NCI-H2029 (cell line): ENCODE measurements around the gene AK4.

Source experiments
- DNase-seq: peaks from one replicate; lab custom pipeline; 2025; lab: John Stamatoyannopoulos, UW

AK4 gene

DNA sequence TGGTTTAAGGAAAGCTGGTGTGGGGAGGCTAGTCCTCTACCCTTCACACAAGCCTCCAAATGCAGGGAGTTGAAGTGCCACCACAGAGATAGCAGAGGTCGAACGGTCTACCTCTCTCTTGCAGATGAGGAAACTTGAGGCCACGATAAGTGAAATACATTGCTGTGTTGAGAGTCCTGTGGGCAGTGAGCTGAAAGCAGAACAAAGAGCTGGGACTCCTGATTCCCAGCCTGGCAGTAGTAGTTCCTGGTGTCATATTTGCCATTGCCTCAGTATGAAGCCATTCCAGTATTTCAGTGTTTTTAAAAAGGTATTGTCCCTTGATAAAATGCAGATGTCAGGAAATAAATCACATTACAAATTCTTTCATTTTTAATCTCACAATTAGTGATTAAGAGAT, 28.6 kb downstream of the AK4 start:
- no peak for DNase-seq

DNA sequence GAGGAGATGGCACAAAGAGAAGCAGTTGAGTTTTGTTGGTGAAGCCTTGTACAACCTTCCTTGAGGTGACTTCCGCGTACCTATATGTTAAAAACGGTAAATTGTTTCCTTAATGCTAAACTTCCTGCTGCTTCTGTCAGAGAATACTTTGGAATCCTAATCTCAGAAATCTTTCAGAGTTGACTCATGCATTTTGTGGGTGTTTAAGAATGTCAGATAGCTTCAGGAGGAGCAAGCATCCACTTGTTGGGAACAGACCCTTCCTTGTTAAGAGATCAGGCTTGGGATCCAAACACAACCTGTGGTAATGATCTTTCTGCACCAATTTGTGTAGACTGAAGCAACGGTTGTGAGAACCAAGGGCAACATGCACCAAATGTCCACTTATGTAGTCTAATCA, 29.5 kb downstream of the AK4 start:
- DNase-seq, result no peak

DNA sequence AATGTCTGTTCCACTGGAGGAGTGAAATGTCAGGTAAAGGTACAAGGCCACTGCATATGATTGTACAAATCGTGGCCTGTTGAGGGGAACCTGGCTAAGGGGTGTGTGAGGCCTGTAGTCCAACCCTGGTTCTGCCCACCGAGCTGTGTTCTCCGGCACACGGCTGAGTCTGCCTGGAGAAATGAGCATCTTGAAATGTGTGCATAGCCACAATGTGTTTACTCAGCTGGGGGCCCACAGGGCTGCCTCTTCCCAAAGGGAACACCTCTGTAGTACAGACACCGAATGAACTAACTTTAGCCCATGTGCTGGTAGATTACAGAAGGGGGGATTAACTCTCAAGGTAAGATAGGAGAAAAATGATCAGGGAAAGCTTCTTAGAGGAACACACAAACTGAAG, 30.2 kb downstream of the AK4 start:
- DNase-seq, result no peak

- no peak for DNase-seq
Observed at GRCh38 chr1:65179148-65179547, 31.1 kb downstream of the AK4 start.

DNA sequence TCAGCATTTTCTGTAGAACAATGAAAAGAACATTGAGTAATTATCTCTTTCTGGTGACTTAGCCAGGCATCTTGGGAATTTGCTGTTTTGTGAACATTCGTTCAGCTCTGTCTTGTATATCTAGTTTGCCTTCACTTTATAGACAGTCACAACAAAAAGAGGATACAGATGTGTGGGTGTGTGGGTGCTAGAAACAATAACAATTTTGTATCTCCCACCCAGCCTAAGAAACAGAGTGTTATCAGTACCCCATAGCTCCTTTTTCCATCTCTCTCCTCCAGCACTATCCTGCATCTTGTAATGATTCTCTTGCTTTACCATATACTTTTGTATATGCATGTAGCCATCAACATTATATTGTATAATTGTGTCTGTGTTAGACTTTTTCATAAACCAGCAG, 33.0 kb downstream of the AK4 start:
- no peak for DNase-seq

DNA sequence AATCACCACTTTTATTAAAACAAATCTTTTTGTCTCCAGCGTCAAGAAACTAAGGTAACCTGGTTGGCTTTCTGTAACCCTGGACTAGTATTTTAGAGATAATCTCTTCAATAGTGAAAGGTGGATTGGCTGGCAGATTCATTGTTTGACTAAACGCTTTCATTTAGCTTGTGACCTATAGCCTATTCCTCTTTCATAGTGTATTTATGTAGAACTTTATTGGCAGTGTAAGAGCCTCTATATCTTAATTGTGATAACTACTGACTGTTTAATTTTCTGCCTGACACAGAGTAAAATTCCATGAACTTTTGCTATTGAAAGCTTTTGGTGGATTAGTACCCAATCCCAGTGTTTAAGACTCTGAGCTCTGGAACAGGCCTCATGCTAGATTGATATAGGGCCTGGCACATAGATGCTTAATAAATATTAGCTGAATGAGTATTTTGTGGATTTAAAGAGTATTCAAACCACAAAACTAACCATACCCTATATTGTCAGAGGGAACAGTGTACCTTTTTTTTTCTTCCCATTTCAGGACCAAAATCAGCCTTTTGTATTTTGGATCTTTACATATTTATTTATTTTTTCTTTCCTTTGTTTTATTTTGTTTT, 34.8 kb downstream of the AK4 start:
- no peak for DNase-seq

GRCh38 chr1:65189576-65190115, 41.6 kb downstream of the AK4 start:
- DNase-seq, result no peak

GRCh38 chr1:65190229-65190628, 42.2 kb downstream of the AK4 start:
- DNase-seq, result no peak

DNA sequence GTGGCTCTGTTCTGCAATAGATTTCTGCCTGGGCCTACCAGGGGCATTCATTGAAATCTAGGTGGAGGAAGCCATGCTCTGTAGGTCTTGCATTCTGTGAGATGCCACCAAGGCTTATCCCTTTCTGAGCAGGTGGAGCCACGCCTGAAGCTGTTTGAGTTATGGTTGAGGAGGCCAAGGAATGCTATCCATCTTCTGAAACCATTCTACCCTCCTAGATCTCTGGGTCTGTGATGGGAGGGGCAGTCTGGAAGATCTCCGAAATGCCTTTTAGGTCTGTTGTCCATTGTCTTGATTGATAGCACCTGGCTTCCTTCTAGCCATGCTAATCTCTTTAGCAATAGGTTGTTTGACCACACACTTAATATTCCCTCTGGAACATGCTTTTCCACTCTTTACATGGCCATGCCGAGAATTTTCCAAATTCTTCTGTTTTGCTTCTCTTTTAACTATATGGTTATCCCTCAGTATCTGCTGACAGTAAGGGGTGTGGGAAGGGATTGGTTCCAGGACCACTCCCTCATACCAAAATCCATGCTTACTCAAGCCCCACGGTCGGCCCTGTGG, 45.2 kb downstream of the AK4 start:
- DNase-seq, result no peak

DNA sequence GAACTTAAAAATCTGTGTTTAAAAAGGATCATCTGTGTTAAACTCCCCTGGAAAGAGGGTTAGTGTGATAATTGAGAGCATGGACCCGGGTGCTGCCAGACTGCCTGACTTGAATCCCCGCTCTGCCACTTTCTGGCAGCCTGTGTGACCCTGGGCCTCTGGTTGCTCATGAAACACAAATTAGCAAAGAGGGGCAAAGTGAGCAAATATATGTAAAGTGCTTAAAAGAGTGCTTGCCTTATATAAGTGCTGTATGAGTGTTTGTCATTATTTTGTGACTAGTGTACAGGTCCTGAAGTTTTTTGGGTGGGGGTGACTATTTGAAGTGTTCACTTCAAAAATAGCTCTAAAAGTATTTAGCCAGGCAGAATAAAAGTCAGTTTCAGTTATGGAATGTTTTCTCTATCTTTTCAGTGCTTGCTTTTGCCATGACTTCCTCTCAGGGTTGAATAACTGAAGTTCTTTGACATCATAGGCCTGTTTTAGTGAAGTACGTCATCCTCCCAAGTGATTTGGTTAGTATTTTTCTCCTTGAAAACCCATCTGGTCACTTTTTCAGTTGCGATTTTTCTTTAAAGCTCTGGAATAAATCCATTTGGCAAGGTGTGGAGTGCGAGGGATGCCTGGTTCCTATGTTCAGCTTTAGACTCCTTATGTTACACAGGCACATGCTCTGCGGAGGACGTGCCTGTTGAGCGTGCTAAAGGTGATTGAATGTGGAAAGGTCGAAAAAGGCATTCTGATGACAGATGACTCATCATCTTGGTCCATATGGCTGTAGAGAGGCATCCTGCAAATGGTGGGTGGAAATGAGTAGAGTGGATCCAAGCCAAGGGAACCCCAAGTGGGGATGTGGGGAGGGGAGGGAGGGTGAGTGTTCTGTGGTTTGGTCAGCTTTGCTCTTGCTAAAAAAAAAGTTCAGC, 47.8 kb downstream of the AK4 start:
- no peak for DNase-seq

DNA sequence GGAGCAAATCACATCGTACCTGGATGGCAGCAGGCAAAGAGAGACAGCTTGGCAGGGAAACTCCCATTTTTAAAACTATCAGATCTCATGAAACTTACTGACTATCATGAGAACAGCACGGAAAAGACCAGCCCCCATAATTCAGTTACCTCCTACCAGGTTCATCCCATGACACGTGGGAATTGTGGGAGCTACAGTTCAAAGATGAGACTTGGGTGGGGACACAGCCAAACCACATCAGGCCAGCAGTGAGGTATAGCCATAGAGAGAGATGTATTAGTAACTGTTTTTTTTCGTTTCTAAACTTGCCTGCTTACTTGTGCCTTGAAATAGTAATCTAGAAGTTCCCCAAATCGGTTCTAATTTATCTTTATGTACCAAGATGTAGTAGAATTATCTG, 48.9 kb downstream of the AK4 start:
- DNase-seq, result no peak

DNA sequence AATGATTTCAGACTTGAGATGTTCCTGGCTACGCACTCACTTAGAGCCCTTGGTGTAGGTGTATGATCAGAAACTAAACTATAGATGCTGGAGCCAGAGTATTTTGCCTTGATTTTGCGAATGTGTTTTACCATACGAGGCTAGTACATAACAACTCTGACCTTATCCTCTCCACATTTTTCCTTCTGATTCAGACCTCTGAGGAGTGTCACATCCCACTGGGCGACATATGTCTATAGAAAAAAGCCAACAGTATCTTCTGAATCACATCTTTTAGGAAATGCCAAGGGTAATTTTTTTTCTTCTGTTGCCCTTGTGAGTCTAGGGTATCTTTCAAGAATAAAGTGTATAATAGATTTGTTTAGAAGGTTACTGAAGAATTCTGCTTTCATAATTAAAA, 49.6 kb downstream of the AK4 start:
- no peak for DNase-seq

DNA sequence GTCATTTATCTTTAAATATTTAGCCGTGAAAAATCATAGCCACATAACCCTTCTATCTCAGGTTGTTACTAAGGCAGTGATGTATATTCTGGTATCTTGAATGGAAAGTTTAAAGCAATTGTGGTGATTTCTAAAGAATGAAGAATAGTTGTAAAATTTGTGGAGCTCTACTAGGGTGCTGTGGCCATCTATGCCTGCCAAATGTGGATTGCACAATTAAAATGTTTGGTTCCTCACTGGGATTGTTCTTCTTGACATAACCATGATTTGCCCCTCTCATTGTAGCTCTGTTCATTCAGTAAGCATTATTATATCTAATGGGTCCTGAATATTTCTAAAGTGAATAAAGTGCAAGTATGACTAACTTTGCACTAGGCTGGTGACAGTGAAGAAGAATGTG, 50.1 kb downstream of the AK4 start:
- no peak for DNase-seq

GRCh38 chr1:65200411-65200810, 52.4 kb downstream of the AK4 start:
- DNase-seq, result no peak

DNA sequence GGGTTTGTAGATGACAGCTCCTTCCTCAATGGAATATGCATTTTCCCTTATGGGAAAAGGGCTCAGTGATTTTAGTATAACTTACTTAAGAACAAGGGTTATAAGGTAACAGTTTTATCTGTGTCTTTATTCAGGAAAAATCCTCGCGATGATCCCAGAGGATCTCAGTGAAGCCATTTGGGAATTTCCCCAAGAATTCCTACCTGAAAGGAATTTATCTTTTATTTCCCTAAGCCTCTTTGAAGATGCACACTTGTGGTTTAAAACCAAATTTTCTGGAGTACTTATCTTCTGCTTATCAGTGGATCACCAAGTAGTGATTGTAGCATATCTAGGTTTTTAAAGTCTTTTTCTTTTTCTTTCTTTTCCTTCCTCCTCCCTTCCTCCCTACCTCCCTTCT, 58.8 kb downstream of the AK4 start:
- no peak for DNase-seq

DNA sequence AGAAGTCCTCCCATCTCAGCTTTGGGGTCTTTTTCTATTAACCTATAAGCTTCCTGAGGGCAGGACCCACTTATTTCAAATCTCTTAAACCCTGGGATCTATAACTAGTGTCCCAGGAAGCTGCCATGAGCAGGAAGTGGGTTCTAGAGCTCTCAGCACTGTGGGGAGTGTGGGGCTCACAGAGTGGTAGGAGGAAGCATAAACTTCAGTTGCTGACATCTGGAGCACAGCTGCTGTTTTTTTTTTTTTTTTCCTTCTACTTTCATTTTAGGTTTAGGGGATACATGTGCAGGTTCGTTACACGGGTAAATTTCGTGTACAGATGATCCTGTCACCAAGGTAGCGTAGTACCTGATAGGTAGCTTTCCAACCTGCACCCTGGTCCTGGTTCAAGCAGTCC, 59.3 kb downstream of the AK4 start:
- DNase-seq, result no peak

DNA sequence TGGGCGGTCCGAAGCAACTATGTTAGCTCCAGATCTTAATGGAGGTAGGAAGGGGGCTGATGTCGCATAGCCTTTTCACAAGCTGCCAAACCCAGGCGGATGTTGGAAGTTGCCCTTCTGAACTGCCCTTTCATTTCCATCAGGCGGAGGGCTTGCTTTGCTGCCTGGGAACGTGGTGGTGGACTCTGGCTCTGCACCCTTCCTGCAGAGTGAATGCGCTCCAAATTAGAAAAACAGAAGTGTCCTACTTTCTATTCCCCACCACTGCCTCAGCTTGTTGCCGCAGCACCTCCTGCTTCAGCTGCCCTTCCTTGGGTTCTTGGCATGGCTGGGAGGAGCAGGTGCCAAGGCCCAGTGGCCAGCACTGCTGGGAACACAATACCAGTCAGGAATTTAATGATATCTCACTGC, 60.6 kb downstream of the AK4 start:
- DNase-seq, result no peak

GRCh38 chr1:65209005-65209885, 61.2 kb downstream of the AK4 start:
- no peak for DNase-seq

DNA sequence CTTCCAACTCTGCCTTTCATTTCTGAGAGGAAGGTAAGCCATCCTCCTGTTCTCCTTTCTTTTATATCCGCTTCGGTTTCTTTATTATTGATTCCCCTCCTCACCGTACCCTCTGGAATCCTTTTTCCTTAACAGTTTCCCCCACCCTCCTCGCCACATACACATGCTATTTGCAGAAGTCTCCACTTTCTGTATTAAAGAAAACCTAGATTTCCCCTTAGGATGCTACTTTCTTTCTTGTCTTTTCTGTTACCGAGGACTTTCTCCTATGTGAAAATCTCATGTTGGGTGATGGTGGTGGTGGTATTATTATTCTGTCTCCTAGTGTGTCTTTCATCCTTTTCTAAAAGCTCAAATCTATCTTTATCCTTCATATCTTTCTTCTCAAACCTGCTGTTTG, 62.3 kb downstream of the AK4 start:
- no peak for DNase-seq

GRCh38 chr1:65211331-65211730, 63.3 kb downstream of the AK4 start:
- no peak for DNase-seq

- DNase-seq, result no peak
Observed at GRCh38 chr1:65213271-65214023, 65.4 kb downstream of the AK4 start.
